ENCODE results near the gene OXGR1.

GRCh38 chr13:96935901-96936300 is 58.4 kb downstream of the OXGR1 start:
- TF ChIP-seq EP300 (IDR thresholded peaks at IDR 0.05) (no peak), CTCF (IDR thresholded peaks at IDR 0.05) (no peak), POLR2A (IDR thresholded peaks at IDR 0.05) (no peak)
